H1 (cell line): ENCODE measurements around the gene PCDHGB3.

Experiments used
- CREB1 ChIP-seq: IDR thresholded peaks from 2 replicates; pipeline ENCODE4 v1.6.1; 2012; ENCODE audit warnings: inconsistent platforms
- FOSL1 ChIP-seq: IDR thresholded peaks from 2 replicates; pipeline ENCODE4 v1.6.1; 2011; ENCODE audit warnings: mild to moderate bottlenecking, low read depth, low read length, moderate library complexity; ENCODE audit not compliant: insufficient read depth
- GABPA ChIP-seq: IDR thresholded peaks from 2 replicates; pipeline ENCODE4 v1.6.1; 2011; ENCODE audit warnings: mild to moderate bottlenecking, low read length, moderate library complexity, borderline replicate concordance; ENCODE audit not compliant: insufficient read depth
- SP1 ChIP-seq: IDR thresholded peaks from 2 replicates; pipeline ENCODE4 v1.6.1; 2011; ENCODE audit warnings: low read depth, low read length

DNA sequence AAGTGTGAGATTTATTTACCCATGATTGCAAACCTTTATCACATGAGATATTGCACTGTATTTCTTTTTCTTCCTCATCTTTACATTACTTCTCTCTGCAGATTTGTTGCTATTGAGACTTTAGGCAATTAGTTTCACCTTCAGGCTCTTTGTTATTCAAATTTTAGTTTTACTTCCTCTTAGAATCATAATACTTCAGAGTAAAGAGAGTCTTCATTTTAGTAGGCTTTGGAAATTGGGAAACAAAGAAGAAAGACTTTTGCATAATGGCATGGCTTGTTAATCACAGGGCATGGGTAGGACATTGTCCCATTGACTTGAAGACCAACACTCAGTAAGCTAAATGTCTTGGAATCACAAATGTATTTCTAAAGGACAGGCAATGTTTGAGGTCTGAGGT, 7.3 kb upstream of the PCDHGB3 start:
- TF ChIP-seq SP1, result no peak
- TF ChIP-seq FOSL1, result no peak
- no peak for TF ChIP-seq GABPA
- no peak for TF ChIP-seq CREB1
